ENCODE data around the gene PDIA5.
"Not testable (repeated sequence)": the region's sequence is repeated elsewhere in the genome, so short reads cannot be mapped to it uniquely, and the experiment has no call there.

The PDIA5 gene

GRCh38 chr3:123150449-123151215 is 83.8 kb downstream of the PDIA5 start:
- no peak for DNase-seq (ENCODE audit: low spot score)

- no peak for DNase-seq (ENCODE audit: low spot score)
Observed at GRCh38 chr3:123151251-123151705, 84.5 kb downstream of the PDIA5 start.

GRCh38 chr3:123151853-123152420 is 85.1 kb downstream of the PDIA5 start:
- DNase-seq (ENCODE audit: low spot score) = not testable (repeated sequence)

GRCh38 chr3:123152687-123153086 is 85.9 kb downstream of the PDIA5 start:
- DNase-seq (ENCODE audit: low spot score) = no peak

- no peak for DNase-seq (ENCODE audit: low spot score)
Observed at GRCh38 chr3:123153125-123154019, 86.5 kb downstream of the PDIA5 start.

GRCh38 chr3:123154020-123154985 is 87.5 kb downstream of the PDIA5 start:
- no peak for DNase-seq (ENCODE audit: low spot score)

GRCh38 chr3:123155471-123156011 is 88.7 kb downstream of the PDIA5 start:
- DNase-seq (ENCODE audit: low spot score) = no peak

- DNase-seq (ENCODE audit: low spot score) = no peak
Observed at GRCh38 chr3:123156276-123156995, 89.6 kb downstream of the PDIA5 start.

- no peak for DNase-seq (ENCODE audit: low spot score)
Observed at GRCh38 chr3:123157209-123157597, 90.4 kb downstream of the PDIA5 start.

GRCh38 chr3:123157598-123158287 is 90.9 kb downstream of the PDIA5 start:
- DNase-seq (ENCODE audit: low spot score) = no peak

- no peak for DNase-seq (ENCODE audit: low spot score)
Observed at GRCh38 chr3:123158330-123158729, 91.5 kb downstream of the PDIA5 start.

GRCh38 chr3:123158899-123159390 is 92.1 kb downstream of the PDIA5 start:
- DNase-seq (ENCODE audit: low spot score) = no peak

GRCh38 chr3:123159926-123160635 is 93.3 kb downstream of the PDIA5 start:
- DNase-seq (ENCODE audit: low spot score) = peak; percentile 85

- DNase-seq (ENCODE audit: low spot score) = no peak
Observed at GRCh38 chr3:123161167-123161566, 94.3 kb downstream of the PDIA5 start.

- no peak for DNase-seq (ENCODE audit: low spot score)
Observed at GRCh38 chr3:123163141-123163540, 96.3 kb downstream of the PDIA5 start.

GRCh38 chr3:123165163-123165562 is 98.3 kb downstream of the PDIA5 start:
- DNase-seq (ENCODE audit: low spot score) = no peak

GRCh38 chr3:123167686-123168085 is 100.9 kb downstream of the PDIA5 start:
- DNase-seq (ENCODE audit: low spot score) = no peak

- DNase-seq (ENCODE audit: low spot score) = no peak
Observed at GRCh38 chr3:123168122-123168521, 101.3 kb downstream of the PDIA5 start.

- no peak for DNase-seq (ENCODE audit: low spot score)
Observed at GRCh38 chr3:123168605-123169004, 101.8 kb downstream of the PDIA5 start.

Data from AG08395 (cell line).